LNCaP clone FGC (cell line): ENCODE measurements around the gene SEMA3G.

Experiments
- DNase-seq: peaks from one replicate; pipeline ENCODE4 v3.0.0-alpha.2; 2011; ENCODE audit warnings: low read depth
- H3K4me3 ChIP-seq: 2 replicates; pipeline ENCODE4 v1.5.1; 2011; ENCODE audit warnings: mild to moderate bottlenecking, low read depth, low read length, control low read depth
- CTCF ChIP-seq: IDR thresholded peaks from 2 replicates; pipeline ENCODE4 v1.5.1; 2012; ENCODE audit warnings: mild to moderate bottlenecking; ENCODE audit not compliant: control insufficient read depth, insufficient read depth; ENCODE audit errors: extremely low read depth

The SEMA3G gene

GRCh38 chr3:52392216-52392930, 52.5 kb downstream of the SEMA3G start:
- H3K4me3 ChIP-seq = no peak overlapping the region
- DNase-seq = no peak
- no peak for TF ChIP-seq CTCF

GRCh38 chr3:52391096-52391495, 53.8 kb downstream of the SEMA3G start:
- no peak for DNase-seq
- TF ChIP-seq CTCF = no peak
- H3K4me3 ChIP-seq = no peak overlapping the region

GRCh38 chr3:52388933-52389332, 56.0 kb downstream of the SEMA3G start:
- H3K4me3 ChIP-seq = no peak overlapping the region
- TF ChIP-seq CTCF = peak; percentile 21; the same call in 1 of the 2 replicates
- no peak for DNase-seq

- no peak overlapping the region for H3K4me3 ChIP-seq
- TF ChIP-seq CTCF = no peak
- no peak for DNase-seq
Observed at GRCh38 chr3:52388348-52388821, 56.5 kb downstream of the SEMA3G start.

GRCh38 chr3:52387481-52387880, 57.4 kb downstream of the SEMA3G start:
- no peak overlapping the region for H3K4me3 ChIP-seq
- DNase-seq = no peak
- no peak for TF ChIP-seq CTCF

- peak; percentile 53 for TF ChIP-seq CTCF
- peak; percentile 25 for DNase-seq
- H3K4me3 ChIP-seq = no peak overlapping the region
Observed at GRCh38 chr3:52385157-52385556, 59.7 kb downstream of the SEMA3G start.
